ENCODE results near the gene C12orf50.

DNA sequence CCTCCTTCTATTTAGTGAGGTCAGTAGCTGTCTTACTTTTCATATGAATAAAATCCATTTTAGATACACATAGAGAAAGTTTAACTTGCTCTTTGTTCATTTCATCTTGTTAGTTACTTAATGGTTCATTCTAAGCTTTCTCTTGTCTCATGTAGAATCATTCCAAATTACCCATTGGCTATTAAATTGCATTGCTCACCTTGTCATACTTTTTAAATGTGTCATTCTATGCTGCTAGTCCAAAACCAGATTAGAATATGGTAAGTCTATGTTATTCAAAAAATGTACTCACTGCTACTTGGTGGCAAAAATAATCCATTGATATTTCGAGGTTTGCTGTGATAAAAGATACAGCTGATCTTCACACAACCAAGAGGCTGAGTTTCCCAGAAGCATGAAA lies 3.0 kb downstream of the C12orf50 start:
- TF ChIP-seq, protein P1, sequence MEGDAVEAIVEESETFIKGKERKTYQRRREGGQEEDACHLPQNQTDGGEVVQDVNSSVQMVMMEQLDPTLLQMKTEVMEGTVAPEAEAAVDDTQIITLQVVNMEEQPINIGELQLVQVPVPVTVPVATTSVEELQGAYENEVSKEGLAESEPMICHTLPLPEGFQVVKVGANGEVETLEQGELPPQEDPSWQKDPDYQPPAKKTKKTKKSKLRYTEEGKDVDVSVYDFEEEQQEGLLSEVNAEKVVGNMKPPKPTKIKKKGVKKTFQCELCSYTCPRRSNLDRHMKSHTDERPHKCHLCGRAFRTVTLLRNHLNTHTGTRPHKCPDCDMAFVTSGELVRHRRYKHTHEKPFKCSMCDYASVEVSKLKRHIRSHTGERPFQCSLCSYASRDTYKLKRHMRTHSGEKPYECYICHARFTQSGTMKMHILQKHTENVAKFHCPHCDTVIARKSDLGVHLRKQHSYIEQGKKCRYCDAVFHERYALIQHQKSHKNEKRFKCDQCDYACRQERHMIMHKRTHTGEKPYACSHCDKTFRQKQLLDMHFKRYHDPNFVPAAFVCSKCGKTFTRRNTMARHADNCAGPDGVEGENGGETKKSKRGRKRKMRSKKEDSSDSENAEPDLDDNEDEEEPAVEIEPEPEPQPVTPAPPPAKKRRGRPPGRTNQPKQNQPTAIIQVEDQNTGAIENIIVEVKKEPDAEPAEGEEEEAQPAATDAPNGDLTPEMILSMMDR (IDR thresholded peaks at IDR 0.05), result no peak
- no peak for TF ChIP-seq POLR2A (IDR thresholded peaks at IDR 0.05)

Measured in thyroid gland (tissue), 4 donors.